ENCODE measurements around the gene LORICRIN. TPM values are rescaled to one million over a fixed set of nuclear protein-coding genes. Genes with fewer than 3 reads are reported as not detected.
"Not testable (repeated sequence)": the region's sequence is repeated elsewhere in the genome, so short reads cannot be mapped to it uniquely, and the experiment has no call there.

The LORICRIN gene
- total and polyA plus RNA-seq, 8 donors: not detected

- H3K9me3 ChIP-seq: no peaks in the 10 kb centered on the region
- peaks cover 0 to 13% of the 10 kb centered on the region in 2 donors for H3K27me3 ChIP-seq
- H3K4me1 ChIP-seq: no peaks in the 10 kb centered on the region
- H3K36me3 ChIP-seq: no peaks in the 10 kb centered on the region
- TF ChIP-seq CTCF (IDR thresholded peaks at IDR 0.05): no peak
- H3K4me3 ChIP-seq: no peak overlapping the region
- H3K27ac ChIP-seq: no peak overlapping the region
- ATAC-seq: no peak
- intact Hi-C loops (cut with DNase I): no loop called here
- DNase-seq: no peak
These were observed 41.6 kb upstream of the LORICRIN start for GRCh38 chr1:153217744-153218416.

GRCh38 chr1:153220606-153221303 lies 38.7 kb upstream of the LORICRIN start:
- peak in 1 of 4 donors; percentile 13 for DNase-seq
- no peaks in the 10 kb centered on the region for H3K36me3 ChIP-seq
- TF ChIP-seq CTCF (IDR thresholded peaks at IDR 0.05): no peak

GRCh38 chr1:153223040-153223891 lies 36.2 kb upstream of the LORICRIN start:
- DNase-seq: peak in 3 of 4 donors; percentile 20 to 61 (median 45)
- peaks cover 0 to 19% of the 10 kb centered on the region in 2 donors for H3K27me3 ChIP-seq
- H3K27ac ChIP-seq; H3K4me3 ChIP-seq; intact Hi-C loops (cut with DNase I); H3K9me3 ChIP-seq; H3K4me1 ChIP-seq; H3K36me3 ChIP-seq: not testable (repeated sequence)
- peak; percentile 57 to 79 for TF ChIP-seq CTCF (IDR thresholded peaks at IDR 0.05)
- ATAC-seq: peak; percentile 98

More at GRCh38 chr1:153220606-153221303, 38.7 kb upstream of the LORICRIN start:
- no peak overlapping the region for H3K4me3 ChIP-seq
- H3K27ac ChIP-seq: no peak overlapping the region
- H3K9me3 ChIP-seq: no peaks in the 10 kb centered on the region
- no peak for ATAC-seq
- H3K27me3 ChIP-seq: peaks cover 0 to 21% of the 10 kb centered on the region in 2 donors
- intact Hi-C loops (cut with DNase I): no loop called here
- H3K4me1 ChIP-seq: no peaks in the 10 kb centered on the region

GRCh38 chr1:153227810-153228209 lies 31.7 kb upstream of the LORICRIN start:
- no peaks in the 10 kb centered on the region for H3K9me3 ChIP-seq
- DNase-seq (no peak), ATAC-seq (no peak)
- intact Hi-C loops (cut with DNase I): no loop called here
- H3K4me1 ChIP-seq: peaks cover 0 to 18% of the 10 kb centered on the region in 2 donors
- TF ChIP-seq CTCF (IDR thresholded peaks at IDR 0.05): no peak
- H3K4me3 ChIP-seq: no peak overlapping the region
- no peaks in the 10 kb centered on the region for H3K36me3 ChIP-seq
- peaks cover 0 to 19% of the 10 kb centered on the region in 2 donors for H3K27me3 ChIP-seq
- H3K27ac ChIP-seq: no peak overlapping the region

All from left lung (tissue), 10 donors.